ENCODE data around the gene KIF3A. TPM values are rescaled to one million over a fixed set of nuclear protein-coding genes. Genes with fewer than 3 reads are reported as not detected.

The KIF3A gene
- polyA plus RNA-seq, 1 donor = 40.0 TPM

GRCh38 chr5:132754111-132754510 lies 16.8 kb upstream of the KIF3A start:
- DNase-seq = no peak

DNA sequence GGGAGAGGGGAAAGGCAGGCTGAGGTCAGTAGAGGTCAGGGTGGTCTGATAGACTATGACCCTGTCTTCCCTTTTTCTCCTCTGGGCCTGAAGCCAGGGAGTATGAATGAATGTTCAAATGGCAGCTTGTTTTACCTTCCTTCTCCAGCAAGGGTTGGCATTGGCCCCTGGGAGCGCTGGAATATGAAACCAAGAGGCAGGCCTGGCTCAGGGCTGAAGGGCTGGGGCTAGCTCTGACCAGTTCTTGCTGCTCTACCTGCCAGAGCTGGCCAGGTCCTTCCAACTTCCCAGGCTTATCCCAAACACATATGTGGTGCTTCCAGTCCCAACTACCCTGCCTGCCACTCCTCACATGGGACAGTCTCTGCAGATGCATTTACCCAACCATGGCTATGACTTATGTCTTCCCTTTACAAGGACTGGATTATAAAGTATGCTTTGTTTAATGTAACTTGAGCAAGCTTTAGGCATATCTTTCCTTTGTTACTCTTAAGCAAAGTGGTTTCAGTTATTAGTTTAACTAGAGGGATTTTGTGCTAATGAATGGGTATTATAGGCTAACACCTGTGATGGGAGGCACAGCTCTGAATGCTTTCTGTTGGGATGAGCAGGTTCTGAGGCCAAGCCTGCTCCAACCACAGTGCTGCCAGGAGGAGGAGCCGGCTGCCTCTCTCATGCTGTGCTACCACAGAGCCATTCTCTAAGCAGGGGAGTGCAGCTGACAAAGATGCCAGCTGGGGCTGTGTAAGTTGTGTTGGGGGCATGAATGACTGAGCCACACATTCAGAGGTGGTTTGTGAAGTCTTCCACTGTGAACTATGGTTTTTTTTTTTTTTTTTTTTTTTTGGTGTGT lies 16.0 kb upstream of the KIF3A start:
- DNase-seq = no peak

DNA sequence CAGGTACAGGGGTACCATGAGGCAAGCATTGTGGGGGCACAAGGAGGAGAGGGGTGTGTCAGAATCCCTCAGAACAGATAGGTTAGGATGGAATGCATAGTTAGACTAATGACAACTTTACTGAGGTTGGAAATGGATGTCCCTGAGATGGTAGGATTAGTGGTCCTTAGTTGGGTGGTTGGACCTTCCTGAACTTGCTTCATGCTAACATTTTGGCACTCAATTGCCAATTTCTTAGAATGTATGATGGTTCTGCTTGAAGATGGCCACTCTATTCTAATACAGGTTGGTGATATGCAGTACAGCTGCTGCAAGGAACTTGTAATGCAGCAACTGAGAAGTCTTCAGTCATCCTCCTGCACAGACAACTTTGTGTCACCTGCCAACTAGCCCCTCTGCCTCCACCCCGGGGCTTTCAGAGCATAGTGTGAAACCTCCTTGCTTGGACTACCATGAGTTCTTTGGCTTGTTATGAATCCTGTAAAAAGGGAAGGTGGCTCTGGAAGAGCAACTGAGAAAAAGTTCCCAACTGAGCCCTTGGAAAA lies 15.3 kb upstream of the KIF3A start:
- DNase-seq = no peak

- DNase-seq = no peak
These were observed 14.7 kb upstream of the KIF3A start for GRCh38 chr5:132751971-132752580.

GRCh38 chr5:132751444-132751843 lies 14.1 kb upstream of the KIF3A start:
- DNase-seq = no peak

- DNase-seq = no peak
These were observed 13.3 kb upstream of the KIF3A start for GRCh38 chr5:132750471-132751230.

- DNase-seq = no peak
These were observed 12.2 kb upstream of the KIF3A start for GRCh38 chr5:132749506-132749905.

- no peak for DNase-seq
These were observed 11.2 kb upstream of the KIF3A start for GRCh38 chr5:132748522-132749000.

DNA sequence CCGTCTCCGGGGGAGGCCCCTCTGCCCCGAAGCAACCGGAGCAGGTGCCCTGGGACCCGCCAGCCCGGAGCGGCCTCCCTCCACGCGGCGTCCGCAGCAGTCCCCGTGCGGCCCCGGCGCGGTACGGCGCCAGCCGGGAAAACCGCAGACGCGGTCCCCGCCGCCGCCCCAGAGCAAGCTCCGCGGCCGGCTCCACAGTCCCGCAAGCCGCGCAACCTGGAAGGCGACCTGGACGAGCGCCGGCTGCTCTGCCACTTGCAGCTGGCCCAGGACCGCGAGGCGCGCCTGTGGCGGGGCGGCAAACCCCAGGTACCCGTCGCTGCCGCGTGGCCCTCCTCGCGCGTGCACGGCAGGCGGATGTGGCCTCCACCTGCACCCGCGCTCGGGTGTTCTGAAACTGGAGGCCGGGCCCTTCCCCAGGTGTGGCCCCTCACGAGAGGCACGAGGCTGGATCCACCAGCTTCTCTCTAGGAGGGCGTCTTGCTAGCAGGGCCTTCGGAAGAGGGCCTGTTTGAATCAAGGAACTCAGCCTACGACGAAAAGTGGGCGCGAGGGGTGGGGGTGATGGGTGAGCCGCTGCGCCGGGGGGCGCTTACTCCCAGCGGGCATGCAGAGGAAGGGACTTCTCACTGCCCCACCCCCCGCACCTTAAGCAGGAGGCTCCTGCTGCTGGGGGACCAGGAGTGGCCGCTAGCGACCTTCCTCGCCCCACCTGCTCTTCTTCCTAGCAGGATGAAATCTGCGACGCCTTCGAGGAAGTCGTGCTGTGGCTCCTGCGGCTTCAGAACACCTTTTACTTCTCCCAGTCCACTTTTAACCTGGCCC lies 10.5 kb upstream of the KIF3A start:
- no peak for DNase-seq

DNA sequence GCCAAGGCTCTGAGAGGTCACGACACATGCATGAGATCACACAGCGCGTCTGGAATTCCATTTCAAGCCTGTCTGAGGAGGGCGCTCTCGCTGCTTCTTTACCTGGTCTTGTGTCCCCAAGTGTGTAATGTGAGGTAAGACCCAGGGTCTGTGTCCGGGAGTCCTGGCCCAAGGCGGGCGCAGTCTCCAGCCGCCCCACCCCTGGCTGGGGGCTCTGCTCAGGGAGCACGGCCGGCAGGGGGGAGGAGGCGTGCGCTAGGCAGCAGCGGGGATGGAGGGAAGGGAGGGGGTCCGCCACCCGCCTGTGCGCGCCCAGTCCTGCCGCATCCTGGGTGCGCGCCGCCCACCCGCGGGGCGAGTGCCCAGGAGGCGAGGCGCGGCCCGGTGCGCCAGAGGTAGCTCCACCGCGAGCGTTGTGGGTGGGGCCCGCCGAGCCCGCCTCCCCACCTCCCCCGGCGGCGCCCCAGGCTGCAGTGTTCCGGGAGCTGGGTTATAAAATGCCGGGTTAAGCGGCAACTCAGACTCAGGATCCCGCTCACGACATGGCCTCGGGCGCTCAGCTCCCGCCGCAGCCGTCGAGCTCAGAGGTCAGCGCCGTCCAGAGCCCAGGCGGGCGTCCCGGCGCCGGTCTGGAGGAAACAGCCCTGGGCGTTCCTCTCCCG lies 9.7 kb upstream of the KIF3A start, which contains the start of gene CCNI2:
TSS of gene CCNI2 (plus strand) at position 473 of the 662 bp plus-strand sequence. CDS start at position 543, 70 bp downstream.
- peak; percentile 68 for DNase-seq

DNA sequence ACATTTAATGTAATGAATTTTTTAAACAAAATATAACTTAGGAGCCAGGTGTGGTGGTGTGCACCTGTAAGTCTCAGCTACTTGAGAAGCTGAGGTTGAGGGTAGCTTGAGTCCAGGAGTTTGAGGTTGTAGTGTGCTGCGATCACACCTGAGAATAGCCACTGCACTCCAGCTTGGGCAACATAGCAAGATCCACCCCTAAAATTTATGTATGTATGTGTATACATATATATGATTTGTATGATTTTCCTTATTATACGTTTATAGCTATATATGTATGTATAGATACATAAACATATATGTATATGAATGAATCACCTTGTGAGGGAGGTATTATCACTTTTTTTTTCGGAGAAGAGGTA lies 9.2 kb upstream of the KIF3A start:
- DNase-seq = no peak

- no peak for DNase-seq
These were observed 7.3 kb upstream of the KIF3A start for GRCh38 chr5:132744659-132745058.

- no peak for DNase-seq
These were observed 5.3 kb upstream of the KIF3A start for GRCh38 chr5:132742626-132743025.

GRCh38 chr5:132742158-132742557 lies 4.8 kb upstream of the KIF3A start:
- DNase-seq = no peak

GRCh38 chr5:132739232-132739631 lies 1.9 kb upstream of the KIF3A start:
- DNase-seq = no peak

DNA sequence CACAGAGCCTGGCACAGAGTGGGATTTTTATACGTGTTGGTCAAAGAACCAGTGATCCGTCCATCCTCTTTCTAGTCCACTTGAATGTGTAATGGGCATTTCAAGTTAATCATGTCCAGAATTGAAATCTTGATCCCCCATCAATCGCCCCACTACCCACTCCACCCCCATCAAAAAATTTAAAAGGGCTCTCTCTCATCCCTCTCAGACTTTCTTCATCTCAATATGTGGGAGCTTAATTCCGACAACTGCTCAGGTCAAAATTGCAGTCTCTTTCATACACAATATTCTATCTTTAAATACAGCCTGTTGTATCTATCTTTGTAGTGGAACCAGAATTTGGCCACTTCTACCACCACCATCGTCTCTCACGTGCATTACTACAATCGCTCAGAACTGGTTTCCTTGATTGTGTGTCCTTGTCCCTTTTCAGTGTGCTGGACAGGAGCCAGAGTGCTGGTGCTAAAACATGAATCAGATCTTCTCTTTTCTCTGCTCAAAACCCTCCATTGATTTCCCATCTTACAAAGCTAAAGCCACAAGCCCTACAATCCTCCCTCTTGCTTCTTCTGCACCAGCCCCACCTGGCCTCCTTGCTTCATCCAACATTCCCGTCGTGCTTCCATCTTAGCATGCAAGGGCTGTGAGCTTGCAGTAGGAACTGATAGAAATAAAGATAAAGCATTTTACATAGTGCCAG lies 786 bp upstream of the KIF3A start:
- no peak for DNase-seq

GRCh38 chr5:132734687-132735086 lies 2.7 kb downstream of the KIF3A start:
- no peak for DNase-seq

DNA sequence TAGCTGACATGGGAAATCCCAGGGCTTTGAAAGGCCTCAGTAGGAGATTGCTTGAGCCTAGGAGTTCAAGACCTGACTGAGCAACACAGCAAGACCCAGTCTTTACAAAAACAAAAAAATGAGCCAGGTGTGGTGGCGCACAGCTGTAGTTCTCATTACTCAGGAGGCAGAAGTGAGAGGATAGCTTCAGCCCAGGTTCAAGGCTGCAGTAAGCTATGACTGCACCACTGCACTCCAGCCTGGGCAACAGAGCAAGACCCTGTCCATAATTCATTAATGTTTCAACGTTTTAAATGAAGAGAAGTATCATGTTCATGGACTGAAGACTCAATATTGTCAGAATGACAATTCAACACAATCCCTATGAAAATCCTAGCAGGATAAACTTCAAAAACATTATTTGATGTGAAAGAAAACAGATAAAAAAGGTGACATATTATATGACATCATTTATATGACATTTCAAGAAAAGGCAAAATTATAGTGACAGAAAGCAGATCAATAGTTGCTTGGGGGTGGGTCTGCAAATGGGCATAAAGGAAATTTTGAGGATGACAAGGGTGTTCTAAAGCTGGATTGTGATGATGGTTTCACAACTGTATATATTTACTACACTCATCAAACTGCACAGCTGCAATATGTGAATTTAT lies 3.7 kb downstream of the KIF3A start:
- DNase-seq = no peak

- no peak for DNase-seq
These were observed 7.5 kb downstream of the KIF3A start for GRCh38 chr5:132729896-132730295.

DNA sequence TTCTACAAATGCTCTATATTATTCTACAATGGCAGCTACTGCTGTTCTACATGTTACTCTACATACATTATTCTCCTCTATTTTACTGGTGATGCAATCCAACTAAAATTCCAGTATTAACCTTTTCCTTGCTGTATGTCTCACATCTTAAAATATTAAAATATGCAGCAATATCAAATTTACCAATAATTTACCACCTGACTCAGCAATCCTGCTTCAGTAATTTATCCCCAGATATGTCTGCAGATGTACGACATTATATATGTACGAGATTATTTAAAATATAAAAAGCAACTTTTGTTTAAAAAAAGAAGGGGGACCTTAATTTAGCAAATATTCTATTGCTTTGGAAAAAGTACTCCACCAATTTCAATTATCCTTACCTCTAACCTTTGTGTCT lies 11.6 kb downstream of the KIF3A start:
- DNase-seq = no peak

All from left kidney (tissue), 2 donors.